Neural progenitor cell (in vitro differentiated cells): ENCODE measurements around the gene HILPDA.

Experiments
- EZH2 ChIP-seq: fragments of 200-600 bp; sonication (generic); IDR thresholded peaks from 2 replicates; pipeline ENCODE4 v1.6.1; 2017; ENCODE audit warnings: antibody characterized with exemption, mild to moderate bottlenecking, moderate library complexity
- EZH2phosphoT487 ChIP-seq: fragments of 200-600 bp; sonication (generic); IDR thresholded peaks from 2 replicates; pipeline ENCODE4 v1.6.1; 2017; ENCODE audit warnings: antibody characterized with exemption
- TF ChIP-seq, protein P1 (sequence below): fragments of 200-600 bp; sonication (generic); IDR thresholded peaks from 2 replicates; pipeline ENCODE4 v1.5.1; 2017; ENCODE audit warnings: antibody characterized with exemption, mild to moderate bottlenecking

DNA sequence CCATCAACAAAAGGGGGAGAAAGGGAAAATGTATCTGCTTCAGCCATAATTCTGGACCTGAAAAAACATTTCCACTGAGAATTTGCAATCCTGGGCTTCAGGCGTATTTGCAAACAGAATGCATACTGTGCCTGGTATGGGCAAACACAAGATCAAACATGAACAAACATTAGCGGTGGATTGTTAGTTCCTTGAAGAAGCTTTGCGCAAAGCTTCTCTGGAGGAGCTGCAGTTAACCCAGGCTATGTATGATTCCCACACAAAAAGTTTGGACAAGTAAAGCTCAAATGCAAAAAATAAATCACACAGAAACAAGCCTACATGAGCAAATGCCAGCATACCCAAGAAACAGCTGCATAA lies 20.4 kb upstream of the HILPDA start:
- TF ChIP-seq, protein P1, sequence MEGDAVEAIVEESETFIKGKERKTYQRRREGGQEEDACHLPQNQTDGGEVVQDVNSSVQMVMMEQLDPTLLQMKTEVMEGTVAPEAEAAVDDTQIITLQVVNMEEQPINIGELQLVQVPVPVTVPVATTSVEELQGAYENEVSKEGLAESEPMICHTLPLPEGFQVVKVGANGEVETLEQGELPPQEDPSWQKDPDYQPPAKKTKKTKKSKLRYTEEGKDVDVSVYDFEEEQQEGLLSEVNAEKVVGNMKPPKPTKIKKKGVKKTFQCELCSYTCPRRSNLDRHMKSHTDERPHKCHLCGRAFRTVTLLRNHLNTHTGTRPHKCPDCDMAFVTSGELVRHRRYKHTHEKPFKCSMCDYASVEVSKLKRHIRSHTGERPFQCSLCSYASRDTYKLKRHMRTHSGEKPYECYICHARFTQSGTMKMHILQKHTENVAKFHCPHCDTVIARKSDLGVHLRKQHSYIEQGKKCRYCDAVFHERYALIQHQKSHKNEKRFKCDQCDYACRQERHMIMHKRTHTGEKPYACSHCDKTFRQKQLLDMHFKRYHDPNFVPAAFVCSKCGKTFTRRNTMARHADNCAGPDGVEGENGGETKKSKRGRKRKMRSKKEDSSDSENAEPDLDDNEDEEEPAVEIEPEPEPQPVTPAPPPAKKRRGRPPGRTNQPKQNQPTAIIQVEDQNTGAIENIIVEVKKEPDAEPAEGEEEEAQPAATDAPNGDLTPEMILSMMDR = no peak
- no peak for TF ChIP-seq EZH2phosphoT487
- no peak for TF ChIP-seq EZH2
